Colonic mucosa (tissue), 4 donors: Measurements from ENCODE around the gene IL1B. TPM values are rescaled to one million over a fixed set of nuclear protein-coding genes. Genes with fewer than 3 reads are reported as not detected.

Experiments used
- DNase-seq: peaks from one replicate; pipeline ENCODE4 v3.0.0-alpha.2; 2020
- H3K27ac ChIP-seq: fragments of 200-600 bp; one replicate; pipeline ENCODE4 v1.8.0; 2021
- H3K27me3 ChIP-seq: fragments of 200-600 bp; one replicate; pipeline ENCODE4 v1.8.0; 2021
- H3K36me3 ChIP-seq: fragments of 200-600 bp; one replicate; pipeline ENCODE4 v1.8.0; 2021
- H3K4me1 ChIP-seq: fragments of 200-600 bp; one replicate; pipeline ENCODE4 v1.8.0; 2021; ENCODE audit warnings: mild to moderate bottlenecking
- H3K4me3 ChIP-seq: fragments of 200-600 bp; one replicate; pipeline ENCODE4 v1.8.0; 2021
- H3K9ac ChIP-seq, 2 donors: one replicate each; pipeline ENCODE4 v1.7.0; 2013; ENCODE audit warnings: control low read depth in 2 of 2, low read depth in 2 of 2, low read length in 2 of 2
- H3K9me3 ChIP-seq: fragments of 200-600 bp; one replicate; pipeline ENCODE4 v1.8.0; 2021
- CTCF ChIP-seq: fragments of 200-600 bp; IDR thresholded peaks from one replicate; pipeline ENCODE4 v1.8.0; 2022; ENCODE audit warnings: antibody characterized with exemption, mild to moderate bottlenecking
- intact Hi-C: fragments of 100-400 bp; cut with DNase I; formaldehyde crosslinking; loops from one replicate; pipeline ENCODE4 v1.14.1; 2022
- total RNA-seq, 2 donors: library from RNA; stranded (reverse); fragmentation: NEBNext Ultra II Directional in 1 of 2; extraction: Animal tissue kit (Norgen Biotek cat#: 25700) in 1 of 2; gene quantifications; one replicate each; pipeline ENCODE4 v1.2.1, GENCODE V29; 2021
- donor health status: healthy.
- donor health status: DM: no; HTN: no; CAD: no.
- donor health status: DM: no; HTN: no; CAD: no.

IL1B gene
- total RNA-seq, 2 donors from 2014 or later: 1.6 to 5.7 TPM

- no peak overlapping the region for H3K9ac ChIP-seq
Measured at GRCh38 chr2:112812318-112813267, 24.0 kb downstream of the IL1B start.

GRCh38 chr2:112811841-112812306 lies 24.7 kb downstream of the IL1B start:
- TF ChIP-seq CTCF: no peak
- no peaks in the 10 kb centered on the region for H3K27me3 ChIP-seq
- H3K27ac ChIP-seq: peak overlapping the region; percentile 4
- H3K9me3 ChIP-seq: no peaks in the 10 kb centered on the region
- DNase-seq: peak; percentile 43
- no peaks in the 10 kb centered on the region for H3K36me3 ChIP-seq
- H3K4me1 ChIP-seq: peaks cover 5% of the 10 kb centered on the region
- no peak overlapping the region for H3K9ac ChIP-seq
- H3K4me3 ChIP-seq: no peak overlapping the region
- intact Hi-C loops: no loop called here

More at GRCh38 chr2:112812318-112813267, 24.0 kb downstream of the IL1B start:
- intact Hi-C loops: no loop called here
- Histone ChIP-seq H3K27ac (no peak overlapping the region), H3K4me3 (no peak overlapping the region), H3K4me1 (peaks cover 5% of the 10 kb centered on the region), H3K9me3 (no peaks in the 10 kb centered on the region), H3K36me3 (no peaks in the 10 kb centered on the region), H3K27me3 (no peaks in the 10 kb centered on the region)
- TF ChIP-seq CTCF: no peak
- DNase-seq: no peak

- no peak for DNase-seq
- peak overlapping the region; percentile 4 for H3K27ac ChIP-seq
- no peak for TF ChIP-seq CTCF
- no peaks in the 10 kb centered on the region for H3K27me3 ChIP-seq
- H3K9me3 ChIP-seq: no peaks in the 10 kb centered on the region
- no peak overlapping the region for H3K4me3 ChIP-seq
- intact Hi-C loops: no loop called here
- H3K4me1 ChIP-seq: peaks cover 5% of the 10 kb centered on the region
- H3K9ac ChIP-seq: no peak overlapping the region
- H3K36me3 ChIP-seq: no peaks in the 10 kb centered on the region
Measured at GRCh38 chr2:112811276-112811831, 25.2 kb downstream of the IL1B start.

GRCh38 chr2:112809112-112809511 lies 27.5 kb downstream of the IL1B start:
- Histone ChIP-seq H3K4me1 (peaks cover 5% of the 10 kb centered on the region), H3K9ac (no peak overlapping the region), H3K4me3 (no peak overlapping the region), H3K36me3 (no peaks in the 10 kb centered on the region), H3K9me3 (no peaks in the 10 kb centered on the region), H3K27me3 (no peaks in the 10 kb centered on the region), H3K27ac (no peak overlapping the region)
- no peak for DNase-seq
- TF ChIP-seq CTCF: no peak
- intact Hi-C loops: no loop called here

- no peaks in the 10 kb centered on the region for H3K36me3 ChIP-seq
- no peak overlapping the region for H3K27ac ChIP-seq
- TF ChIP-seq CTCF: no peak
- H3K4me3 ChIP-seq: no peak overlapping the region
- no peak for DNase-seq
- H3K9me3 ChIP-seq: no peaks in the 10 kb centered on the region
- H3K9ac ChIP-seq: no peak overlapping the region
- peaks cover 3% of the 10 kb centered on the region for H3K4me1 ChIP-seq
- H3K27me3 ChIP-seq: no peaks in the 10 kb centered on the region
- intact Hi-C loops: no loop called here
Measured at GRCh38 chr2:112807233-112807807, 29.3 kb downstream of the IL1B start.
